DMS 273 treated with DMSO at 0.1 percent for 48 hours (cell line): Measurements from ENCODE around the gene ZNF281.
"Not testable (repeated sequence)": the region's sequence is repeated elsewhere in the genome, so short reads cannot be mapped to it uniquely, and the experiment has no call there.

Source experiments
- DNase-seq: peaks from one replicate; lab custom pipeline; 2025; lab: John Stamatoyannopoulos, UW

Gene ZNF281

DNA sequence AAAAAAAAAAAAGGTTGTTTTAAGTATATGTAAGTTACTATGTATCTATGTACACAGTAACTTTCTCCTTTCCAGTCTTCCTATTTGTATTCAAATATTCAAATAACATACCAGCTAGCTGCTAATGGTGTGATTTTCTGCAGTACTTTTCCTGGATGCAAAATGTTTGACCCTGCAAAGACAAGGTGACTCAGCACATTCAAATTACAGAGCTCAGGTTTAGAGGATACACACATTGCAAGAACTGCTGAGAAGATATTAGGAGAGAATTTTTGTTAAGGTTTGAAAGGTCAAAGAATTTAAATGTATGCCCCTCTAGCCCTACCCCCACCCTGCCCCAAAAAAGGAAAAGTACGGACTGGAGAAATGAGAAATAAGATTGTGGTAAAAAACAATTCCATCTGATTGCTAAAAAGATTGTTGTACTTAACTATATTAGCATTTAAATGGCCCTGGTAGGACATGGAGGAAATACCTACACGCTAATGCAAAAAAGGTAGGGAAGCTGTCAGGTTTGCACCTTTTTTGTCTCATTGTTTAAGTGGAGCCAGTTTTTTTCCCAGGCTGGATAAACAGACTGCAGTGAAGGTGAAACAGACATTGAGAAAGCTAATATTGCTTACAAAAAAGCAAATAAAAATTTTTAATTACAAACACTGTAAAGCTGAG lies 45.6 kb downstream of the ZNF281 start:
- DNase-seq = no peak

DNA sequence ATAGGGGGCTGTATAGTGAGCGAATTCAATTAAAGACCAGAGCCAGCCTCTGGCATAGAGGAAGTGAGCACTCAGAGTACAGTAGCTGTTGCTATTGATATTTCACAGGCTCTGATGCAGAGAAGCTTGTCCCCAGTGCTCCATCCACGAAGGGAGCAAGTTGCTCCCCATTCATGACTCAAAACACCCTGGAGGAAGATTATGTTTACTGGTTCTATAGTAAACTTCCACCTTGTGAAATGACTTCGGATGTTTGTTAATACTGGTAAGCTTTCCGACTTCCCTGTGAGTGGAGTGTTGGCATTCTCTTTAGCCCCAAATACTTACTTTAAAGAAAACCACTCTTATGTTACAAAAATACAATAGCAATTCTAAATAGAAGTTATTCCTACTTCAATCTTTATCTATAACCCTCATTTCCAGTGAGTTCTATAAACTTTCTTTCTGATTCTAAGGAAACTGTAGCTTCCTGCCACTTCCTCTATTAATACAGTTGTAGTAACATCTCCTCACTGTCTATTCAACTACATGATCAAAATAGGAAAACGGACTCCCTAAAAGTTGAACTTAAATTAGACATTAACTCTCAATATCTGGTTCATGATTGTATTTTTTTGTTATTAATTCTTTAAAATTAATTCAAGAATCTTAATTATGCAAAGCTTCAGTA lies 46.4 kb downstream of the ZNF281 start:
- no peak for DNase-seq

DNA sequence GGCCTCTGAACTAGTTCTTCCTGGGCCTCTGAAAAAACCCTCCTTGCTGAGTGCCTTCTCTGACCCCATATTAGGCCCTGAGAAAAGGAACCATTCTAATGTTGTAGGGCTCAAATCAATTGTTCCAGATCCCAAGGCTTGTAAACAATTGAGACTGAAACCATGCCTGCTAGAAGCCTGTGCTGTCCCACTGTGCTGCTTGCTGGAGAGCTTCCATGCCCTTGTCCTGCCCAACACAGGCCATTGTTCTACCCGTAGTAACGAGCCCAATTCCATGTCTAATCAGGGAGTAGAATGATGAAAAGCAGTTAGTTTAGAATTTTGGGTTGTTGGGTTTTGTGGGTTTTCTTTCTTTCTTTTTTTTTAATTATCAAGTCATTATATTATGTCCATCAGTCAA lies 47.4 kb downstream of the ZNF281 start:
- no peak for DNase-seq

DNA sequence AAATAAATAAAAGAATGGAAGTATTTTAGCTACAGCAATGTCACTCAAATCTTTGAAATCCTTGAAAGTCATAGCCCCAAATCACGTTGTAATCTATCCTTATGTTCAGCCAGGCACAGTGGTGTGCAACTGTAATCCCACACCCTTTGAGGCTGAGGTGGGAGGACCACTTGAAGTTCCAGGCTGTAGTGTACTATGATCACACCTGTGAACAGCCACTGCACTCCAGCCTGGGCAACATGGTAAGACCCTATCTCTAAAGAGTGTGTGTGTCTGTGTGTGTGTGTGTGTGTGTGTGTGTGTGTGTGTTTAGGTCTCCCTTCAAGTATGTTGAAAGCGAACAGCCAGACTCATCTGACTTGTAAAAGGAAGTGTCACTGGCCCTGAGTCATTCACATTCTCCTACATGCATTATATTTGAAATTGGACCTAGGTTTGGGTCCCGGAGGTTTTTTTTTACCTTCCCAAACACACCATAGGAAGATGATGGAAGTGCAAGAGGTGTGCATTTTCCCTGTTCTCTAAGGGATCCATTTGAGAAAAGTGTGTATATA lies 50.1 kb downstream of the ZNF281 start:
- DNase-seq = no peak

DNA sequence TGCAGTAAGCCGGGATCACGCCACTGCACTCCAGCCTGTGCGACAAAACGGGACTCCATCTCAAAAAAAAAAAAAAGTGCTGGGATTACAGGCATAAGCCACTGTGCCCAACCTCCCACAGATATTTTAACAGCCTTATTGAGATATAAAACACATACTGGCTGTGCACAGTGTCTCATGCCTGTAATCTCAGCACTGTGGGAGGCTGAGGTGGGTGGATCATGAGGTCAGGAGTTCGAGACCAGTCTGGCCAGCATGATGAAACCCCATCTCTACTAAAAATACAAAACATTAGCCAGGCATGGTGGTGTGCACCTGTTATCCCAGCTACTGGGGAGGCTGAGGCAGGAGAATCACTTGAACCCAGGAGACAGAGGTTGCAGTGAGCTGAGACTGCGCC lies 51.9 kb downstream of the ZNF281 start:
- not testable (repeated sequence) for DNase-seq

DNA sequence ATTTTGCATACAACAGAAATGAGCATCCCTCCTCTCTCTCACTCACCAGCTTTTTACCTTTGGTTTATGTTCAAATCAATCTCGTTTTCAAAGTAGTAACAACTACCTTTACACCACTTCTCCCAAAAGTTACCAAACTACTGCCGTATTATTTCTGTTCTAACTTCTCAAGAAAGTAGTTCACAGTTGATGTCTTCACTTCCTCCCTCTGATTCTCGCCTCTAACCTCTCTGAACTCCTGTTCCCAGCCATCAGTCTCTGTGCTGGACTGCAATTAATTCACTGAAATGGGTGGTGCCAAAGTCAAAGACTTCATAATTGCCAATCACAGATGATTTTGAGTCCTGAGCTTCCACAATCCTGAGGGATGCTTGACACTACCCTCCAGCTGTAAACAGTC lies 54.0 kb downstream of the ZNF281 start:
- no peak for DNase-seq
